ENCODE measurements around the gene UBR7.
"Not testable (repeated sequence)": the region's sequence is repeated elsewhere in the genome, so short reads cannot be mapped to it uniquely, and the experiment has no call there.

UBR7 gene, protein sequence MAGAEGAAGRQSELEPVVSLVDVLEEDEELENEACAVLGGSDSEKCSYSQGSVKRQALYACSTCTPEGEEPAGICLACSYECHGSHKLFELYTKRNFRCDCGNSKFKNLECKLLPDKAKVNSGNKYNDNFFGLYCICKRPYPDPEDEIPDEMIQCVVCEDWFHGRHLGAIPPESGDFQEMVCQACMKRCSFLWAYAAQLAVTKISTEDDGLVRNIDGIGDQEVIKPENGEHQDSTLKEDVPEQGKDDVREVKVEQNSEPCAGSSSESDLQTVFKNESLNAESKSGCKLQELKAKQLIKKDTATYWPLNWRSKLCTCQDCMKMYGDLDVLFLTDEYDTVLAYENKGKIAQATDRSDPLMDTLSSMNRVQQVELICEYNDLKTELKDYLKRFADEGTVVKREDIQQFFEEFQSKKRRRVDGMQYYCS

DNA sequence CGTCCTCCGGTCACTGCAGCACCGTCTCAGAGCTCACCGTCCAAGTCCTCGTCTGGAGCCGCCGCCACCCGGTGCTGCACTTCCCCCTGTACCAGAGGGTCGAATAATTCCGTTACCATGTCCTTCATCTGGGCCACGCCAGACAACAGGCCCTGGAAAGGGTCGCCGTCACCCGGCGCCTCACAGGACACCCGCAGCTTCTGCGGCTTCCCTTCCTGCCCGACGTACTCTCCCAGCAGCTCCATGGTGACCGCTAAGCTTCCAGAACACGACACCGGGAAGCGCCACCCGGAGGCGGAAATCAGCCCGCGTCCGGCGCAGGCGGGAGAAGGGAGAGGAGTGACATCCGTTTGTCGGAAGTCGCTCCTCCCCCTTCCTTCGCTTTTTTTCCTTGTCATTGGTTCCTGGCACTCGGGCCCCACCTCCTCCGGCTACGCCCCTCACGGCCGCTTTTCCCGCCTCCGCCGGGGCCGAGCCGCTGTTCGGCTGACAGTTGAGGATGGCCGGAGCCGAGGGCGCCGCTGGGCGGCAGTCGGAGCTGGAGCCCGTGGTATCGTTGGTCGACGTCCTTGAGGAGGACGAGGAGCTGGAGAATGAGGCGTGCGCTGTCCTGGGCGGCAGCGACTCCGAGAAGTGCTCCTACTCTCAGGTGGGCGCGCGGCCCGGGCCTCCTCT lies at the start of gene UBR7, which contains the start of gene GON7:
TSS of gene UBR7 (plus strand) at position 464 of the 675 bp plus-strand sequence. CDS start at position 500, 36 bp downstream.
TSS of gene GON7 (minus strand) at position 273 of the 675 bp plus-strand sequence. CDS start at position 245, 28 bp downstream.
- DNase-seq (ENCODE audit: low spot score) = peak; percentile 98

DNA sequence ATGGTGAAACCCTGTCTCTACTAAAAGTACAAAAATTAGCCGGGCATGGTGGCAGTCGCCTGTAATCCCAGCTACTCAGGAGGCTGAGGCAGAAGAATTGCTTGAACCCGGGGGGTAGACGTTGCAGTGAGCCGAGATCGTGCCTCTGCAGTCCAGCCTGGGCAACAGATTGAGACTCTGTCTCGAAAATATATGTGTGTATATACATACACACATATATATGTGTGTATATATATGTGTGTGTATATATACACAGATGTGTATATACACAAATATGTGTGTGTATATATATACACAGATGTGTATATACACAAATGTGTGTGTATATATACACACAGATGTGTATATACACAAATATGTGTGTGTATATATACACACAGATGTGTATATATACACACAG lies 48.7 kb upstream of the UBR7 start:
- not testable (repeated sequence) for DNase-seq (ENCODE audit: low spot score)

DNA sequence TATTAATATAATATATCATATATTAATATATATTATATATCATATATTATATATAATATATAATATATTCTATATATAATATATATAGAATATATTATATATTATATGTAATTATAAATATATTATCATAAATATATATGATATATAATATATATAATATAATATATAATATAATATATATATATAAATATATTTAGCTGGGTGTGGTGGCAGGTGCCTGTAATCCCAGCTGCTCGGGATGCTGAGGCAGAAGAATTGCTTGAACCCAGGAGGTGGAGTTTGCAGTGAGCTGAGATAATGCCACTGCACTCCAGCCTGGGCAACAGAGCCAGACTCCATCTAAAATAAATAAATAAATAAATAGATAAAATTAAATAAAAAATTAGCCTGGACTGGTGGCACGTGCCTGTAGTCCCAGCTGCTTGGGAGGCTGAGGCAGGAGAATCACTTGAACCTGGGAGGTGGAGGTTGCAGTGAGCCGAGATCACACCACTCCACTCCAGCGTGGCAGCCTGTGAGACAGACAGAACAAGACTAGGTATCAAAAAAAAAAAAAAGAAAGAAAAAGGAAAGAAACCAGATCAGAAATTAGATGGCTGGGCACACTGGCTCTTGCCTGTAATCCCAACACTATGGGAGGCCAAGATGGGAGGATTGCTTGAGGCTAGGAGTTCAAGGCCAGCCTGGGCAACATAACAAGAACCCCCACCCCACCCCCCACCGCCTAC lies 47.3 kb upstream of the UBR7 start:
- not testable (repeated sequence) for DNase-seq (ENCODE audit: low spot score)

DNA sequence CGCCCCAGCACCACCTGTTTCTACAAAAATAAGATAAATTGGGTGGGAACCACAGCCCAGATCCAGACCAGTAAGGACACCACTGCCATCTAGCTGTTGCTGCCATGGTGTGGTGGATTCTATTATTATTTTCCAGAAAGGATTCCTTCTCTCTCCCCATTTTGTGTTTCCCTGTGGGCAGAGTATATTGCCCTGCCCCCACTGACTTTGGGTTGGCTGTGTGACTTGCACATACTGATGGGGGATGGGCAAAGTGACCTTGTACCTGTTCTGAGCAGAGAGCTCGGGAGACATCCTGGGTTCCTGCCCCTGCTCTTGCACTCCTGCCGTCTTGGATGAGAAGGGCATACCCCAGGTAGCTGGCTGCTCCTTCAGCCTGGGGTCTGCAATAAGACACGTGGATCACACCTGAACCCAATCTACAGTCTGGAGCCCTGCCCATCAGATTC lies 46.7 kb upstream of the UBR7 start:
- no peak for DNase-seq (ENCODE audit: low spot score)

DNA sequence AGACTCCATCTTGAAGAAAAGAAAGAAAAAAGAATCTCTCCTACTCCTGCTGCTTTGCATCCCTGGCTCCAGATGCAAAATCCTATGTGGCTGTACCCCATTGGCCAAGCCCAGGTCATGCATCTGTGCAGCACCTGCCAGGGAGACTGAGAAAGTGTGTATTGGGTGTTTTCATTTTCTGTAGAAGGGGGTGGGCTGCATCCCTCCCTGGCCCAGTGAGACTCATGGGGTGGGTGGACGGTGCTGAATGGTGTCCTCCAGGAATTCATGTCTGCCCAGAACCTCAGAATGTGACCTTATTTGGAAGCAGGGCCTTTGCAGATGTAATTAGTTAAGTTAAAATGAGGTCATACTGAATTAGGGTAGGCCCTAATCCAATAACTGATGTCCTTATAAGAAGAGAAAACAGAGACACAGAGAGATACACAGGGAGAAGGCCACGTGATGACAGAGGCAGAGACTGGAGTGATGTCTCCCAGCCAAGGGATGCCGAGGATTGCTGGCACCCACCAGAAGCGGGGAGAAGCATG lies 45.6 kb upstream of the UBR7 start:
- DNase-seq (ENCODE audit: low spot score) = no peak

DNA sequence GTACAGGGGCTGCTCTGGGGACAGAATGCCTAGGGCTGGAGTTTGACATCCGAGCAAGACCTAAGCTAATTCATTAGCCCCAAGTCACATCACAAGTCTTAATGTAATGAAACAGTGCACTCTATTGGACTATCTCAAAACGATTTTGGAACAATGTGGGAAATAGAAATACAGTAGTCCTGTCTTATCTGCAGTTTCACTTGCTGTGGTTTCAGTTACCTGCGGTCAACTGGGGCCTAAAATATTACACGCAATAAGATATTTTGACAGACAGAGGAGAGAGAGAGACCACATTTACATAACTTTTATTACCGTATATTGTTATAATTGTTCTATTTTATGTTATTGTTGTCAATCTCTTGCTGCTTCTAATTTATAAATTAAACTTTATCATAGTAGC lies 43.5 kb upstream of the UBR7 start:
- DNase-seq (ENCODE audit: low spot score) = no peak

DNA sequence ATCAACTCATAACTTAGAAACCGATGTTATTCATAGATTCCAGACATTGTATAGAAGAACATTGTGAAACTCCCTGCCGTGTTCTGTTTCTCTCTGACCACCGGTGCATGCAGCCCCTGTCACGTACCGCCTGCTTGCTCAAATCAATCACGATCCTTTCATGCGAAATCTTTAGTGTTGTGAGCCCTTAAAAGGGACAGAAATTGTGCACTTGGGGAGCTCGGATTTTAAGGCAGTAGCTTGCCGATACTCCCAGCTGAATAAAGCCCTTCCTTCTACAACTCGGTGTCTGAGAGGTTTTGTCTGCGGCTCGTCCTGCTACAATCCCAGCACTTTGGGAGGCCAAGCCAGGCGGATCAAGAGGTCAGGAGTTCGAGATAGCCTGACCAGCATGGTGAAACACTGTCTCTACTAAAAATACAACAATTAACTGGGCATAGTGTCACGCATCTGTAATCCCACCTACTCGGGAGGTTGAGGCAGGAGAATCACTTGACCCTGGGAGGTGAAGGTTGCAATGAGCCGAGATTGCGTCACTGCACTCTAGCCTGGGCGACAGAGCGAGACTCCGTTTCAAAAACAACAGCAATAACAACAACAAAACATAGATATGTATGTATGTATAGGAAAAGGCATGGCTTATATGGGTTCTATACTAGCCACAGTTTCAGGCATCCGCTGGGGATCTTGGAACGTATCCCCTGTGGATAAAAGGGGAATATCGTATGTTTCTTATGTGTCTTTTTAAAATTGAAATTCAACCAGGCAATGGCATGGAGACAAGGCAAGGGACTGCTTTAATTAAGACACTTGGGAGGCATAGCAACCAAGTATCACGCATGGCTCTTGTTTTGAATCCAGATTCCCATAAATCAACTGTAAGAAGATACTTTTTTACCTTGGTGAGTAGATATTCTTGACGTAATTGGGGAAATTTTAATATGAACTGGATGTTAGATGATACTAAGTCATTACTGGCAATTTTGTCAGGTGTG lies 41.5 kb upstream of the UBR7 start:
- DNase-seq (ENCODE audit: low spot score) = not testable (repeated sequence)

DNA sequence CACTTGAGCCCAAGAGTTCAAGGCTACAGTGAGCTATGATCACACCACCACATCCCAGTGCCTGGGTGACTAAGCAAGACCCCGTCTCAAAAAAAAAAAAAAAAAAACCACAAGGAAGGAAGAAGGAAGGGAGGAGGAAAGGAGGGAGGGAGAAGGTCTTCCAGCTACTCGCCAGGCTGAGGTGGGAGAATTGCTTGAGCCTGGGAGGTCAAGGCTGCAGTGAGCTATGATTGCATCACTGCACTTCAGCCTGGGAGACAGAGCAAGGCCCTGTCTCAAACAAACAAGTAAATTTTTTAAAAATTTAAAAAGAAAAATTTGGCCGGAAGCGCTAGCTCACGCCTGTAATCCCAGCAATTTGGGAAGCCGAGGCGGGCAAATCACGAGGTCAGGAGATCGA lies 38.4 kb upstream of the UBR7 start:
- DNase-seq (ENCODE audit: low spot score) = not testable (repeated sequence)

DNA sequence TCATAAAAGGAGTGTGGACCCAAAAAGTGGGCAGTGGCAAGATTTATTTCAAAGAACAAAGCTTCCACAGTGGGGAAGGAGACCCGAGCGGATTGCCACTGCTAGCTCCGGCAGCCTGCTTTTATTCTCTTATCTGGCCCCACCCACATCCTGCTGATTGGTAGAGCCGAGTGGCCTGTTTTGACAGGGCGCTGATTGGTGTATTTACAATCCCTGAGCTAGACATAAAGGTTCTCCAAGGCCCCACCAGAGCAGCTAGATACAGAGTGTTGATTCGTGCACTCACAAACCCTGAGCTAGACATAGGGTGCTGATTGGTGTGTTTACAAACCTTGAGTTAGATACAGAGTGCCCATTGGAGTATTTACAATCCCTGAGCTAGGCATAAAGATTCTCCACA lies 37.4 kb upstream of the UBR7 start:
- DNase-seq (ENCODE audit: low spot score) = not testable (repeated sequence)

DNA sequence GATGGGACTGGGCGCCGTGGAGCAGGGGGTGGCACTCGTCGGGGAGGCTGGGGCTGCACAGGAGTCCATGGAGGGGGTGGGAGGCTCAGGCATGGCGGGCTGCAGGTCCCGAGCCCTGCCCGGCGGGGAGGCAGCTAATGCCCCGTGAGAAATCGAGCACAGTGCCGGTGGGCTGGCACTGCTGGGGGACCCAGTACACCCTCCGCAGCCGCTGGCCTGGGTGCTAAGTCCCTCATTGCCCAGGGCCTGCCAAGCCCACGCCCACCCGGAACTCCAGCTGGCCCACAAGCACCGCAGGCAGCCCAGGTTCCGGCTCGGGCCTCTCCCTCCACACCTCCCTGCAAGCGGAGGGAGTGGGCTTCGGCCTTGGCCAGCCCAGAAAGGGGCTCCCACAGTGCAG lies 36.9 kb upstream of the UBR7 start:
- DNase-seq (ENCODE audit: low spot score) = not testable (repeated sequence)

DNA sequence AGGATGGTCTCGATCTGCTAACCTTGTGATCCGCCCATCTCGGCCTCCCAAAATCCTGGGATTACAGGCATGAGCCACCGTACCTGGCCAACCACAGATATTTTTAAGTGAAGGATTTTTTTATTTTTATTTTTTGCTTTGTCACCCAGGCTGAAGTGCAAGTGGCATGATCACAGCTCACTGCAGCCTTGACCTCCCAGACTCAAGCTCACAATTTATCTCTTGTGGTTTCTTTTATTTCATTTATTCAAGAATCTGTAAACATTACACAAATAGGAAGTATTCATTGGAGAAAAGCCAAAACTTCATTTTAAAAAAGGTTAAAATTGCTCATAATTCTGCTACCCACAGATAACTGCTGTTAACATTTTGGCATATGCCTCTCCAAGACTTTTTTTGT lies 35.7 kb upstream of the UBR7 start:
- DNase-seq (ENCODE audit: low spot score) = no peak

DNA sequence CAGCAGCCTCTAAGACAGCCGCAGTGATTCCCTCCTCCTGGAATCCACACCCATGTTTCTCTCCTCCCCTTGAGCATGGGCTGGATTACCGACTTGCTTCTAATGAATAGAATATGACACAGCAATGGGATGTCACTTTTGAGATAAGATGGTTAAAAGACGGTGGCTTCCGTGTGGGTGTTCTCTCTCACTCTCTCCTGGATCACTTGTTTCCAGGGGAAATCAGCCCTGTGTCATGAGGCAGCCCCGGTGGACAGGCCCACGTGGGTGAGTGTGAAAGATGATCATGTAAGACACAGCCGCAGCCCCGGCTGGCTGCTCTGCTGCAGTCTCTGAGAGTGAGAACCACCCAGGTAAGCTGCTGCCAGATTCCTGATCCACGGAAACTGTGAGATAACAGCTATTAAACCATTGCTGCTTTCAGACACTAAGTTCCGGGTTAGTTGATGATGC lies 33.1 kb upstream of the UBR7 start:
- no peak for DNase-seq (ENCODE audit: low spot score)

DNA sequence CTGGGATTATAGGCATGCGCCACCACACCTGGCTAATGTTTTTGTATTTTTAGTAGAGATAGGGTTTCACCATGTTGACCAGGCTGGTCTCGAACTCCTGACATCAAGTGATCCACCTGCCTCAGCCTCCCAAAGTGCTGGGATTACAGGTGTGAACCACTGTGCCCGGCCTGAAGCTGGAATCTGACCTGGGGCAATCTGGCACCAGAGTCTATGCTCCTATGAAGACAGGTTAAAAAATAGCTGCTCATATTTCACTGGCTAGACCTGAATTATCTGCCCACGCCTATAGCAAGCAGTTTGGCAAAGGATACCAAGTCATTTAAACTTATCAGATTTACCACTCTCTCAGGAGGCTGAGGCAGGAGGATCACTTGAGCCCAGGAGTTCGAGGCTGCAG lies 32.3 kb upstream of the UBR7 start:
- DNase-seq (ENCODE audit: low spot score) = not testable (repeated sequence)

DNA sequence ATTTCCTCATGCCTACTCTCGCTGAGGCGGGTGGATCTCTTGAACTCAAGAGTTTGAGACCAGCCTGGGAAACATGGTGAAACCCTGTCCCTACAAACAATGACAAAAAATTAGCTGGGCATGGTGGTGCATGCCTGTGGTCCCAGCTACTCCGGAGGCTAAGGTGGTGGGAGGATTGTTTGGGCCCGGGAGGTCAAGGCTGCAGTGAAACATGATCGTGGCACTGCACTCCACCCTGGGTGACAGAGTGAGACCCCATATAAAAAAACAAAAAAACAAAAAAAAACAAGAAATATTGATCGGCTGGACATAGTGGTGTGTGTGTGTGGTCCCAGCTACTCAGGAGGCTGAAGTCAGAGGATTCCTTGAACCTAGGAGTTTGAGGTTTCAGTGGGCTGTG lies 31.6 kb upstream of the UBR7 start:
- DNase-seq (ENCODE audit: low spot score) = no peak

DNA sequence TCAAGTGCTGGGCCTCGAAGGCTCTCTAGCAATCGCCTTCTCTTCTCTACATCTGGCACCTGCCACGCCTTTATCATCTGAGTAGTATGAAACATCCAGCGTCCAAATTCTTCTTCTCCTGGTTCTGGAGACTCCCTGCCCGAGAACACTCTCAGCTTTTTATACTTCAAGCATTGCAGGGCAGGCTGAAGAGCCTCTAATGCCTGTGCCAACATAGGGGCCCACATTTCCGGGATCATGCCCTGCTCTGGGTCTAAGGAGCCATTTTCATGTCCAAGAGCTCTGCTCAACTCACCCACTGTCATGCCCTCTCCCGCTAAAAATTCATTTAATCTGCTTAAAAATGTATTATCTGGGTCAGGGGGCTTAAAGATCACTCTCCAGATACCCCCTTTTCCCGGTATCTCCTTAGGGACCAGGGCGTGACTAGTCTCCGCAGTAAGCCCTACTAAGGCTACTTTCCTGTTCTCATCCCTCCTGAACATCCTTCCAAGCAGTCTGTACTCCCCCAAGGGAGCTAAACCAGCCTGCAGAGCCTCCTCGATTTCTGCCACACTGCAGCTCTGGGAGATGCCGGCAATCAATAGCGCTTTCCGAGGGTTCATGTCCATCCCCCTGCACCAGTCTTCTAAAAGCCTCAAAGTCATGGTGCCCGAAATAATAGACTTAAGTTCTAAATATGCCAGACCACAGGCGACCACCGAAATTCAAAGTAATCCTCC lies 23.3 kb upstream of the UBR7 start:
- no peak for DNase-seq (ENCODE audit: low spot score)

DNA sequence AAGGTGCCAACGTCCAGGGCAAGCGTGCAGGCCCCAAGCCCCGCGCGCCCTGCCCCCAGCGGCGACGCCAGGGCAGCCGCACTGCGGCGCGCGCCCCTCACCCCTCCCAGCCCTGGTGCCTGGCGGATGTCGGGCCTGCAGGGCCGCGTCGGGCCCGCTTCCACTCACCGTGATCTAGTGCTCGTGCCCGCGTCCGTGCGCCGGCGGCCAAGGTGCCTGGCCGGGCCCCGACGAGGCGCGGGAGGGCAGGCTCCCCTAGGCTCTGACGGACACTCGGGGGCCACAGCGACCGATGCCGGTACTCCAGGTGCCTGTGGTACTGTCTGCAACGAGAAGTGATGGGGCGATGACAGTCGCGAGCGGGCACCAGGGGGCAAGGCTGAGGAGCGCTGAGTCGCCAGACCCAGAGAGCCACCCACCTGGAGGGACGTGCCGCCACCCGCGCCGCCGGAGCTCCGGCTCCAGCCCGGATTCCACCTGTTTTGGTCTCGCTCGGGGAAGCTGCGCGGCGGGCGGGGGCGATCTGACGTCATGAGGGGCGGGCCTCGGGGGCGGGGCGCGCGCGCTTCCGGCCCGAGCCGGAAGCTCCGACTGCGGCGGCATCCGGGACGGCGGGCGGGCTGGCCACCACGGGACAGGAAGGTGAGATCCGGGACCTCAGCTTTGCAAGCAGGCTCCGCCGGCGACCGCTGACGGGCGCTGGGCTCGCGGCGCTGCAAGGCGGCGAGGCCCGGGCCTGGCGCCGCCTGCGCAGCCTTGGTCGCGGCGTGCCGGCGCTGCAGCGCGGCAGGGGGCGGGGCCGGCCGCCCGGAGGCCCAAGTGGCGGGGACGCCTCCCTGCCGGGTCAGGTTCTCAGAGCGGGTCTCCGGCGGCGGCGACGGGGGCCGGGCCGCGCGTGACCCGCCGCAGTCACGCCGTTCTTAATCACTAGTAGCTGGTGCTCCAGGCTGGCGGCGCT lies 22.4 kb upstream of the UBR7 start, which contains the start of the genes LYSET and MOAP1:
TSS of gene LYSET (plus strand) at position 927 of the 958 bp plus-strand sequence. CDS start 89 bp downstream, outside the sequence.
TSS of gene MOAP1 (minus strand) at position 507 of the 958 bp plus-strand sequence. CDS start 655 bp downstream, outside the sequence.
- DNase-seq (ENCODE audit: low spot score) = peak; percentile 91

DNA sequence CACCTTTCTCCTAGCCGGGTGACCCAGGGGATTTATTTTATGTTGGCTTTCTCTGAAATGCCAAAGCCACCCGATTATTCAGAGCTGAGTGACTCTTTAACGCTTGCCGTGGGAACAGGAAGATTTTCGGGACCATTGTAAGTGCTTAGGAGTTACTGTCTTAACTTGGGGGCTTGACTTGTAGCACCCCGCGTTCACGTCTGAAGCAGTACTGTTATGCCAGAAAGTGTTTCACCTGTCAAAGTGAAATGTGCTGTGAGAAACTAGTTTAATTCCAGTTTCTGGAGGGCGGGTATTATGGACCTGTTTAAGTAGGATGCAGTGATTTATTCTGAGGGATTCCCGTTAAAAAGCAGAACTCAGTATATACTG lies 21.7 kb upstream of the UBR7 start:
- DNase-seq (ENCODE audit: low spot score) = no peak

DNA sequence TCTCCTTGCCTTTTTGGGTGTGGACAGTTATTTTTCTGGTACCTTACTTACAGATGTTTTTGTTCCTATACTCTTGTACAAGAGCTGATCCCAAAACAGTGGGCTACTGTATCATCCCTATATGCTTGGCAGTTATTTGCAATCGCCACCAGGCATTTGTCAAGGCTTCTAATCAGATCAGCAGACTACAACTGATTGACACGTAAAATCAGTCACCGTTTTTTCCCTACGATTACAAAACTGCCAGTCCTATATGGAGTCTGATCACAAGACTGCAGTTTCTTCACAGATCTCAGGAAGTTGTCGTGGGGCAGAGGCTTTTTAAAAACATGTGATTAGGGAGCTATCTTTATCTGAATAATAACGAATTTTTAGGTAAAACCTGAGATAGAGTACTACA lies 20.6 kb upstream of the UBR7 start:
- DNase-seq (ENCODE audit: low spot score) = no peak

DNA sequence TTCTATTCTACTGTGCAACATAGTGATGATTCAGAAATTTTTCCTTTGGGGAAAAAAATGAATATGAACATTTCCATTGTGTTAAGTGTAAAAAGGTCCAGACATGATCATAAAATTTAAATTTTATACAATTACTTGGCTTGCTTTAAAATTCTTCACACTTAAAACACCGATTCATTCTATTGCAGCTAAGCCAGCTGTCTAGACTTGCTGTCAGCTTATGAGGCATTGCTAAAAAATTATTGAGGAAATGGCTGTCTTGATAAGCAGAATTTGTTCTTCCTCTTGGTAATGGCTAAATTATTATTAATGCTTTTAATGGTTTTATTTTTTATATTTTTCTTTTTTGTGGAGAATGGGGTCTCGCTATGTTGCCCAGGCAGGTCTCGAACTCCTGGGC lies 20.1 kb upstream of the UBR7 start:
- DNase-seq (ENCODE audit: low spot score) = no peak
